Endodermal cell (in vitro differentiated cells): ENCODE measurements around the gene BGN. TPM values are rescaled to one million over a fixed set of nuclear protein-coding genes. Genes with fewer than 3 reads are reported as not detected.
A peak's percentile ranks its signal among the peaks of the same experiment; 100 is the strongest.

Experiments
- DNase-seq: peaks from one replicate; pipeline ENCODE4 v3.0.0-alpha.2; 2017
- H3K27ac ChIP-seq: 2 replicates; pipeline ENCODE4 v1.5.1; 2013; ENCODE audit warnings: mild to moderate bottlenecking, low read depth, low read length, moderate library complexity
- H3K27me3 ChIP-seq: 2 replicates; pipeline ENCODE4 v1.6.1; 2013; ENCODE audit warnings: mild to moderate bottlenecking, low read length, moderate library complexity; ENCODE audit not compliant: insufficient read depth, control insufficient read depth, poor library complexity, severe bottlenecking
- H3K36me3 ChIP-seq: 2 replicates; pipeline ENCODE4 v1.7.0; 2013; ENCODE audit warnings: mild to moderate bottlenecking, low read length, moderate library complexity; ENCODE audit not compliant: control insufficient read depth, insufficient read depth
- H3K4me1 ChIP-seq: one replicate; pipeline ENCODE4 v1.7.0; 2013; ENCODE audit warnings: low read length; ENCODE audit not compliant: control insufficient read depth, insufficient read depth
- H3K4me3 ChIP-seq: 2 replicates; pipeline ENCODE4 v1.5.1; 2013; ENCODE audit warnings: mild to moderate bottlenecking, low read length, moderate library complexity
- H3K9ac ChIP-seq: 2 replicates; pipeline ENCODE4 v1.6.1; 2013; ENCODE audit warnings: mild to moderate bottlenecking, low read length, moderate library complexity; ENCODE audit not compliant: poor library complexity, severe bottlenecking; ENCODE audit errors: extremely low read depth
- H3K9me3 ChIP-seq: 2 replicates; pipeline ENCODE4 v1.6.1; 2013; ENCODE audit warnings: mild to moderate bottlenecking, low read length, moderate library complexity; ENCODE audit not compliant: control insufficient read depth
- H3K27ac Mint-ChIP-seq: 2 replicates; pipeline ENCODE4 v1.8.0; 2020; ENCODE audit warnings: mixed read lengths
- H3K27me3 Mint-ChIP-seq: 2 replicates; pipeline ENCODE4 v1.8.0; 2021; ENCODE audit warnings: mild to moderate bottlenecking, mixed read lengths; ENCODE audit not compliant: insufficient read depth
- H3K36me3 Mint-ChIP-seq: 2 replicates; pipeline ENCODE4 v1.8.0; 2020; ENCODE audit warnings: low read depth, mixed read lengths
- H3K4me1 Mint-ChIP-seq: 2 replicates; pipeline ENCODE4 v1.8.0; 2020; ENCODE audit warnings: mixed read lengths
- H3K4me3 Mint-ChIP-seq: 2 replicates; pipeline ENCODE4 v1.8.0; 2020; ENCODE audit warnings: mild to moderate bottlenecking, moderate library complexity, mixed read lengths
- H3K9me3 Mint-ChIP-seq: 2 replicates; pipeline ENCODE4 v1.8.0; 2020; ENCODE audit warnings: mild to moderate bottlenecking, mixed read lengths
- CTCF ChIP-seq: fragments of 200-600 bp; sonication (generic); conservative IDR thresholded peaks from 2 replicates; pipeline ENCODE4 v1.5.0; 2021; ENCODE audit warnings: antibody characterized with exemption, mild to moderate bottlenecking
- WGBS, 2 experiments: methylation state at CpG; one replicate each; pipeline versions ENCODE4 v1.1.5 to v1.1.7; 2013; ENCODE audit warnings: missing lambda C conversion rate in 2 of 2, mixed read lengths in 1 of 2; ENCODE audit not compliant: insufficient coverage in 1 of 2, insufficient read length in 1 of 2; 5-methylcytosine and 5-hydroxymethylcytosine counted together
- total RNA-seq, 2 donors: library from RNA; stranded (reverse); fragmentation: NEBNext Ultra II Directional in 1 of 2; extraction: Animal tissue kit (Norgen Biotek cat#: 25700) in 1 of 2; gene quantifications; 2 replicates in 1 of 2; 3 replicates in 1 of 2; pipeline ENCODE4 v1.2.1, GENCODE V29; 2021

BGN gene
- total RNA-seq, 2 donors from 2014 or later, result 1.2 to 1.6 TPM

GRCh38 chrX:153482376-153483015, 12.3 kb upstream of the BGN start:
- H3K4me3 ChIP-seq, result no peak overlapping the region
- peak; percentile 27 for TF ChIP-seq CTCF
- H3K27me3 ChIP-seq, result no peaks in the 10 kb centered on the region
- WGBS, 2 experiments, result 82 to 90% methylated on average over 7 to 23 of the region's 23 CpGs
- H3K9ac ChIP-seq, result no peak overlapping the region
- peaks cover 2% of the 10 kb centered on the region for H3K4me1 Mint-ChIP-seq
- H3K4me3 Mint-ChIP-seq, result no peak overlapping the region
- H3K27me3 Mint-ChIP-seq, result peaks cover 2% of the 10 kb centered on the region
- peaks cover 35% of the 10 kb centered on the region for H3K9me3 Mint-ChIP-seq
- no peaks in the 10 kb centered on the region for H3K4me1 ChIP-seq
- DNase-seq, result no peak
- no peak overlapping the region for H3K27ac ChIP-seq
- H3K9me3 ChIP-seq, result no peaks in the 10 kb centered on the region
- no peaks in the 10 kb centered on the region for H3K36me3 ChIP-seq
- H3K27ac Mint-ChIP-seq, result no peak overlapping the region
- H3K36me3 Mint-ChIP-seq, result no peaks in the 10 kb centered on the region

DNA sequence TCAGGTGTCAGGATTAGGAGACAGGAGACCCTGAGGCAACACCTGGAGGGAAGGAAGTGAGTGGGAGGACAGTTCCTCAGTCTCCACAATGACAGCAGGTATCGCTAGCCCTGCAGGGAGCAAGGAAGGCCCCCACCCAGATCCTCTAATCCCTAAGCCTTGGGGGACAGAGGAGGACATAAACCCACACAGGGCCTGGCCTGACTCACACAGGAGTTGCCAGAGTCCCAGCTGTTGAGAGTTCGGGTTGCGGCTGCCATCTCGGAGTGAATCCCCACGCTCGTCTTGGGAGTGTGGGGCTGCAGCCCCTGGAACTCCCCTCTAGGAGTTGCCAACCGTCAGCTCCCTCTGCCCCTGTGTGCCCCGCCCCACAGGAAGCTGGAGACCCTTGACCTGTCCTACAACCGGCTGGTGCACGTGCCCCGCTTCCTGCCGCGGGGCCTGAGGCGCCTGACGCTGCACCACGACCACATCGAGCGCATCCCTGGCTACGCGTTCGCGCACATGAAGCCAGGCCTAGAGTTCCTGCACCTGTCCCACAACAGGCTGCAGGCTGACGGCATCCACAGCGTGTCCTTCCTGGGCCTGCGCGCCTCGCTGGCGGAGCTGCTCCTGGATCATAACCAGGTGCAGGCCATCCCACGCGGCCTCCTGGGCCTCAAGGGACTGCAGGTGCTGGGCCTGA, 9.2 kb upstream of the BGN start:
- H3K9ac ChIP-seq, result no peak overlapping the region
- no peak for DNase-seq
- H3K27me3 Mint-ChIP-seq, result peaks cover 2% of the 10 kb centered on the region
- no peak for TF ChIP-seq CTCF
- peaks cover 41% of the 10 kb centered on the region for H3K9me3 Mint-ChIP-seq
- WGBS, 2 experiments, result 88% methylated on average over 30 of the region's 30 CpGs; no CpG with 5 or more reads in 1 of the 2 experiments
- H3K27ac Mint-ChIP-seq, result no peak overlapping the region
- H3K27me3 ChIP-seq, result no peaks in the 10 kb centered on the region
- H3K36me3 ChIP-seq, result no peaks in the 10 kb centered on the region
- H3K9me3 ChIP-seq, result no peaks in the 10 kb centered on the region
- H3K4me3 Mint-ChIP-seq, result no peak overlapping the region
- H3K4me1 ChIP-seq, result no peaks in the 10 kb centered on the region
- no peaks in the 10 kb centered on the region for H3K4me1 Mint-ChIP-seq
- no peak overlapping the region for H3K4me3 ChIP-seq
- no peaks in the 10 kb centered on the region for H3K36me3 Mint-ChIP-seq
- H3K27ac ChIP-seq, result no peak overlapping the region

DNA sequence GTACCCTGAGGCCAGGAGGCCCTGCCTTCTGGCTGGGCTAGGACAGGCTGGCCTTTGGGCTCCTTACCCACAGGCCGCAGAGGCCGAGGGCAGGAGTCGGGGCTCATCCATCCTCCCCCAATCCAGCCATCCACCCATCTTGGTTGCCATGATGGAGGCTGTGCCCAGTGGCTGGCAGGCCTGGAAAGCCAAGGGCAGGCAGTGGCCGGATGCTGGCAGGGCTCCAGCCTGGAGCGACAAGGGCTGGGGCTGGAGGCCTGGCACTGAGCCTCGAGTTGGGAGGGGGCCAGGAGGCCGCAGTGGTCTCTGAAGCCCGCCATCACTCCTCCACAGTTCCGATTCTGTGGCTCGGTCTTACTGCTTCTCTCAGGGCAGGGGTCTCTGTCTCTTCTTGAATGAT, 8.6 kb upstream of the BGN start:
- no peak overlapping the region for H3K27ac ChIP-seq
- H3K9me3 ChIP-seq, result no peaks in the 10 kb centered on the region
- Mint-ChIP-seq H3K36me3 (no peaks in the 10 kb centered on the region), H3K4me3 (no peak overlapping the region), H3K9me3 (peaks cover 45% of the 10 kb centered on the region), H3K4me1 (no peaks in the 10 kb centered on the region), H3K27ac (no peak overlapping the region), H3K27me3 (peaks cover 2% of the 10 kb centered on the region)
- no peak overlapping the region for H3K4me3 ChIP-seq
- H3K9ac ChIP-seq, result no peak overlapping the region
- TF ChIP-seq CTCF, result no peak
- DNase-seq, result no peak
- H3K4me1 ChIP-seq, result no peaks in the 10 kb centered on the region
- H3K36me3 ChIP-seq, result no peaks in the 10 kb centered on the region
- 93 to 100% methylated on average over 1 to 10 of the region's 10 CpGs for WGBS, 2 experiments
- no peaks in the 10 kb centered on the region for H3K27me3 ChIP-seq
